Testis (tissue), 2 donors: Measurements from ENCODE around the gene NCCRP1.

ENCODE experiments used
- POLR2A ChIP-seq: fragments of 450-650 bp; IDR thresholded peaks from one replicate; pipeline ENCODE4 v1.6.1; 2017; ENCODE audit warnings: antibody characterized with exemption, mild to moderate bottlenecking, moderate library complexity
- TF ChIP-seq, protein P1 (sequence below), 3 experiments: fragments of 450-650 bp in 2 of 3; fragments of 200-600 bp in 1 of 3; sonication (generic) in 1 of 3; IDR thresholded peaks; one replicate each; pipeline ENCODE4 v1.5.1; 2016 to 2019; ENCODE audit warnings: antibody characterized with exemption in 3 of 3, mild to moderate bottlenecking in 2 of 3, moderate library complexity in 1 of 3

DNA sequence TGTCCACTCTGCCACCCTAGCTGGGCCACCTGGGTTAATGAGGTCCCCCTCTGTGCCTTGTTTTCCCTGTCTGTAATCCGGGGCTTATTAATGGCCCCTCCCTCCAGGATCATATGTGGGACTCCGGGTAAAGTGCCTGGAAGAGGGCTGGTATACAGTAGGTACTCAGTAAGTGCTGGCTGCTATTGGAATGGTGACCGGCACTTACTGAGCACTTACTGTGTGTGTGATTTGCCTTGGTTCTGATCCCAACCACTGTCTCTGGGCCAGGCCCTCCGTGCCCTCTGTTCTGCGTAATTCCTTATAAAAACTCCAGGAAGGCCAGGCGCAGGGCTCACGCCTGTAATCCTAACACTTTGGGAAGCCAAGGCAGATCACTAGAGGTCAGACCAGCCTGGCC is 30.9 kb upstream of the NCCRP1 start:
- TF ChIP-seq, protein P1, sequence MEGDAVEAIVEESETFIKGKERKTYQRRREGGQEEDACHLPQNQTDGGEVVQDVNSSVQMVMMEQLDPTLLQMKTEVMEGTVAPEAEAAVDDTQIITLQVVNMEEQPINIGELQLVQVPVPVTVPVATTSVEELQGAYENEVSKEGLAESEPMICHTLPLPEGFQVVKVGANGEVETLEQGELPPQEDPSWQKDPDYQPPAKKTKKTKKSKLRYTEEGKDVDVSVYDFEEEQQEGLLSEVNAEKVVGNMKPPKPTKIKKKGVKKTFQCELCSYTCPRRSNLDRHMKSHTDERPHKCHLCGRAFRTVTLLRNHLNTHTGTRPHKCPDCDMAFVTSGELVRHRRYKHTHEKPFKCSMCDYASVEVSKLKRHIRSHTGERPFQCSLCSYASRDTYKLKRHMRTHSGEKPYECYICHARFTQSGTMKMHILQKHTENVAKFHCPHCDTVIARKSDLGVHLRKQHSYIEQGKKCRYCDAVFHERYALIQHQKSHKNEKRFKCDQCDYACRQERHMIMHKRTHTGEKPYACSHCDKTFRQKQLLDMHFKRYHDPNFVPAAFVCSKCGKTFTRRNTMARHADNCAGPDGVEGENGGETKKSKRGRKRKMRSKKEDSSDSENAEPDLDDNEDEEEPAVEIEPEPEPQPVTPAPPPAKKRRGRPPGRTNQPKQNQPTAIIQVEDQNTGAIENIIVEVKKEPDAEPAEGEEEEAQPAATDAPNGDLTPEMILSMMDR (IDR thresholded peaks at IDR 0.05): no peak
- TF ChIP-seq POLR2A: no peak
